NCI-H748 (cell line): ENCODE results near the gene ZNF546.

Source experiments
- DNase-seq: peaks from one replicate; lab custom pipeline; 2025; ENCODE audit not compliant: unreplicated experiment; lab: John Stamatoyannopoulos, UW

The ZNF546 gene

DNA sequence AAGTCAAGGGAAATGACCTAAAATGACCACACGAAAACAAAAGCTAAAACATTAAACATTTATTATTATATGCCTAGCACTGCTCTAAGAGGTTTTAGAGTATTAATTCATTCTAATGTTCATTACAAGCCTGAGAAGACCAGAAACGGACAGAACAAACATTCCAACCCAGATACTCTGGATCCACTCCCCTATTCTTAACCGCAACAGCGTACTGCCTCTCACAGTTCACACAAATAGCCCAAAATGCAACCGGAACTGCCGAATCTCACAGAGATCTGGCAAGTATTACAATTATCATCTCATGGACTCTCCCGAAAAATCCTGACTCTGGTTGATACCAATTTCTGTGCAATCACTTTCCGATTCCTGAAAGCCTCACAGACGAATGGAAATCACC lies 57.8 kb downstream of the ZNF546 start:
- DNase-seq, result no peak

DNA sequence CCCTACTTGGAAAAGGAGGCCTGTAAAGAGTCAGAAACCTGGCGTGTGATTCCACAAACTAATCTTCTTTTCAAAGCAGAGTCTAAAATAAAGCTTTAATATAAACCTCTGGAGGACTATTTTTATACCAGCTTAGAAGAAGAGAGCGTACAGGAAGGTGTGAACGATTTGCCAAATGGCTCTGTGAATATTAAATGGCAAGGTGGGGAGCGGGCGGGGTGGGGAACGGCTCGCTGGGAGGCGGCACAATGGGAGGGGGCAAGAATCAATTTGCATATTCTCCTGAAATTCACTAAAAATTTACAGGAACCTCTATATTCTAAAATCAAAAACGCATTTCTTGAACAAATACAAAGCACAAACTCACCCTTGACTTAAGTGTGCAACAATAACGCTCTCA lies 58.2 kb downstream of the ZNF546 start:
- no peak for DNase-seq

- peak; percentile 84 for DNase-seq
Measured at GRCh38 chr19:40055832-40056504, 59.1 kb downstream of the ZNF546 start, which contains the start of gene ZNF780B. ZNF780B (minus strand) TSS chr19:40056231; CDS start chr19:40050332, 5,899 bp downstream.

GRCh38 chr19:40056505-40056904 lies 59.6 kb downstream of the ZNF546 start:
- DNase-seq, result no peak

DNA sequence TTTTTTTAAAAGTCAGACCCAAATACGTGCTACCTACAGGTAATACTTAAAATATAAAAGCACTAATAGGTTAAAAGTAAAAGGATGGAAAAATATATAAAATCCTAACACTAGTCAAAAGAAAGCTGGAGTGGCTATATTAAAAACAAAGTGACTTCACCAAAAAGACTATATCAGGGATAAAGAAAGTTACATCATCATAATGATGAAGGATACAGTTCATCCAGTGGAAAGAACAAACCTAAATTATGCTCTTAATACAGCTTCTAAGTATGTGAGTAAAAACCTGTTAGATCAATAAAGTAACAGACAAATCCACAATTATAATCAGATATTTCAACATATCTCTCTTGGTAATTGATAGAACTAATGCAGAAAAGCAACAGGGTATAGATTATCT lies 60.3 kb downstream of the ZNF546 start:
- no peak for DNase-seq

GRCh38 chr19:40059624-40060023 lies 62.8 kb downstream of the ZNF546 start:
- no peak for DNase-seq

DNA sequence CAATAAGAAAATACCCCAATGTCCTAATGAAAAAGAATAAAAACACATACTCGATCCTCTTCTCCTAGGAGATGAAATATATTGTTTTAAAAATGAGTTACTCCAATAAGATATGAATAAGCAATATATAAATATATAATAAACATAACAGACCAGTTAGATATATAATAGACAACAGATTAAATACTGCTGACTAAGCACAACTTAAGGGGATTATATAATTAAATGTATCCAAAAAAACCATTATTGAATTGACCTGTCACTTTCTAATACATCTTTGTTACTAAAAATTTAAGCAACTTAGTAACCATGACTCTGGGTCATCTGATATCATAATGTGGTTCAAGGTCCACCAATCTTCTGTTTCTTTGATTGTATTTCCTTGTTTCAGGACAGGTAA lies 73.2 kb downstream of the ZNF546 start:
- no peak for DNase-seq
